CD4-positive, CD25-positive, alpha-beta regulatory T cell (primary cell): ENCODE results near the gene AEBP2. TPM values are rescaled to one million over a fixed set of nuclear protein-coding genes. Genes with fewer than 3 reads are reported as not detected.

Experiments used
- ATAC-seq, 2 donors: fragments of 150-1000 bp; cut with Tn5 transposase; one replicate each; pipeline ENCODE4 v1.10.0; 2021; ENCODE audit warnings: low read depth in 2 of 2, moderate number of reproducible peaks in 2 of 2, moderate library complexity in 1 of 2
- DNase-seq, 3 donors: peaks; one replicate each; pipeline versions ENCODE4 v3.0.0 to v3.0.0-alpha.2; 2012 to 2022; ENCODE audit warnings: mixed read lengths in 1 of 3
- H3K27ac ChIP-seq: one replicate; pipeline ENCODE4 v1.7.0; 2013; ENCODE audit warnings: mild to moderate bottlenecking, low read length; ENCODE audit not compliant: insufficient read depth, poor library complexity, severe bottlenecking
- H3K27me3 ChIP-seq: one replicate; pipeline ENCODE4 v1.7.0; 2013; ENCODE audit warnings: low read length; ENCODE audit not compliant: control insufficient read depth, insufficient read depth
- H3K36me3 ChIP-seq: one replicate; pipeline ENCODE4 v1.7.0; 2013; ENCODE audit warnings: mild to moderate bottlenecking, low read length, moderate library complexity; ENCODE audit not compliant: control insufficient read depth, insufficient read depth
- H3K4me1 ChIP-seq: 2 replicates; pipeline ENCODE4 v1.7.0; 2013; ENCODE audit warnings: mild to moderate bottlenecking, low read length; ENCODE audit not compliant: insufficient read depth, control insufficient read depth, poor library complexity, severe bottlenecking
- H3K4me3 ChIP-seq: one replicate; pipeline ENCODE4 v1.7.0; 2013; ENCODE audit warnings: low read depth, mild to moderate bottlenecking, low read length, moderate library complexity
- H3K9me3 ChIP-seq, 2 experiments: 1 replicate in 1 of 2; 2 replicates in 1 of 2; pipeline ENCODE4 v1.7.0; 2013; ENCODE audit warnings: low read length in 2 of 2, mild to moderate bottlenecking in 1 of 2, moderate library complexity in 1 of 2; ENCODE audit not compliant: control insufficient read depth in 2 of 2
- H3K27ac Mint-ChIP-seq, 3 donors: one replicate each; pipeline ENCODE4 v1.8.0; 2020 to 2022; ENCODE audit warnings: mild to moderate bottlenecking in 3 of 3, mixed read lengths in 3 of 3, moderate library complexity in 2 of 3
- H3K27me3 Mint-ChIP-seq: one replicate; pipeline ENCODE4 v1.8.0; 2022; ENCODE audit warnings: mild to moderate bottlenecking, mixed read lengths
- H3K36me3 Mint-ChIP-seq: one replicate; pipeline ENCODE4 v1.8.0; 2020; ENCODE audit warnings: mixed read lengths
- H3K4me1 Mint-ChIP-seq, 4 donors: one replicate each; pipeline ENCODE4 v1.8.0; 2020 to 2022; ENCODE audit warnings: mixed read lengths in 4 of 4, mild to moderate bottlenecking in 1 of 4
- H3K4me3 Mint-ChIP-seq, 4 donors: one replicate each; pipeline ENCODE4 v1.8.0; 2020 to 2022; ENCODE audit warnings: mild to moderate bottlenecking in 4 of 4, mixed read lengths in 4 of 4, moderate library complexity in 3 of 4
- H3K9me3 Mint-ChIP-seq, 7 donors: one replicate each; pipeline ENCODE4 v1.8.0; 2020 to 2022; ENCODE audit warnings: mixed read lengths in 7 of 7, mild to moderate bottlenecking in 3 of 7, moderate library complexity in 2 of 7
- polyA plus RNA-seq, 4 donors: library from polyadenylated mRNA; unstranded; fragments of 300-500 nt; fragmentation: Illumina TruSeq; gene quantifications; one replicate each; pipeline ENCODE4 v1.2.3, GENCODE V29; 2021
- total RNA-seq: library from RNA; stranded (reverse); gene quantifications from one replicate; pipeline ENCODE4 v1.2.3, GENCODE V29; 2022

Gene AEBP2
- total and polyA plus RNA-seq, 5 donors from 2014 or later, result 9.1 to 64.7 (median 11.6) TPM

- no peak for ATAC-seq
- no peak overlapping the region for H3K27ac ChIP-seq
These were observed 37.1 kb upstream of the AEBP2 start for GRCh38 chr12:19402211-19402610.

GRCh38 chr12:19402743-19403431, 36.4 kb upstream of the AEBP2 start:
- H3K36me3 ChIP-seq, result no peaks in the 10 kb centered on the region
- no peak for DNase-seq
- H3K4me1 Mint-ChIP-seq, result peaks cover 0 to 8% (median 2%) of the 10 kb centered on the region in 4 donors
- no peaks in the 10 kb centered on the region for H3K9me3 Mint-ChIP-seq
- no peak for ATAC-seq
- H3K27me3 Mint-ChIP-seq, result peaks cover 5% of the 10 kb centered on the region
- H3K4me3 ChIP-seq, result no peak overlapping the region
- H3K27me3 ChIP-seq, result no peaks in the 10 kb centered on the region
- H3K4me3 Mint-ChIP-seq, result no peak overlapping the region
- H3K27ac Mint-ChIP-seq, result no peak overlapping the region
- H3K36me3 Mint-ChIP-seq, result no peaks in the 10 kb centered on the region
- no peaks in the 10 kb centered on the region for H3K9me3 ChIP-seq
- no peak overlapping the region for H3K27ac ChIP-seq
- no peaks in the 10 kb centered on the region for H3K4me1 ChIP-seq

More at GRCh38 chr12:19402211-19402610, 37.1 kb upstream of the AEBP2 start:
- Histone ChIP-seq H3K9me3 (no peaks in the 10 kb centered on the region), H3K27me3 (no peaks in the 10 kb centered on the region), H3K4me1 (no peaks in the 10 kb centered on the region), H3K4me3 (no peak overlapping the region), H3K36me3 (no peaks in the 10 kb centered on the region)
- Mint-ChIP-seq H3K9me3 (no peaks in the 10 kb centered on the region), H3K36me3 (no peaks in the 10 kb centered on the region), H3K27me3 (peaks cover 5% of the 10 kb centered on the region), H3K27ac (no peak overlapping the region), H3K4me3 (no peak overlapping the region), H3K4me1 (peaks cover 0 to 8% (median 2%) of the 10 kb centered on the region in 4 donors)
- no peak for DNase-seq

- H3K27me3 ChIP-seq, result no peaks in the 10 kb centered on the region
- Mint-ChIP-seq H3K27me3 (peaks cover 8% of the 10 kb centered on the region), H3K9me3 (no peaks in the 10 kb centered on the region), H3K27ac (peak overlapping the region in 1 of 3 donors; percentile 32), H3K4me3 (no peak overlapping the region), H3K4me1 (peaks cover 0 to 8% (median 2%) of the 10 kb centered on the region in 4 donors), H3K36me3 (no peaks in the 10 kb centered on the region)
- no peak overlapping the region for H3K4me3 ChIP-seq
- H3K36me3 ChIP-seq, result no peaks in the 10 kb centered on the region
- peak in 1 of 3 donors; percentile 72 for DNase-seq
- no peaks in the 10 kb centered on the region for H3K9me3 ChIP-seq
- no peak for ATAC-seq
- H3K4me1 ChIP-seq, result no peaks in the 10 kb centered on the region
- H3K27ac ChIP-seq, result no peak overlapping the region
These were observed 34.9 kb upstream of the AEBP2 start for GRCh38 chr12:19404242-19404880.

GRCh38 chr12:19409376-19409775, 29.9 kb upstream of the AEBP2 start:
- Histone ChIP-seq H3K9me3 (no peaks in the 10 kb centered on the region), H3K4me3 (no peak overlapping the region), H3K4me1 (no peaks in the 10 kb centered on the region), H3K27me3 (no peaks in the 10 kb centered on the region), H3K36me3 (no peaks in the 10 kb centered on the region), H3K27ac (no peak overlapping the region)
- no peak for ATAC-seq
- H3K4me3 Mint-ChIP-seq, result no peak overlapping the region
- H3K36me3 Mint-ChIP-seq, result no peaks in the 10 kb centered on the region
- no peaks in the 10 kb centered on the region for H3K9me3 Mint-ChIP-seq
- no peak overlapping the region for H3K27ac Mint-ChIP-seq
- H3K27me3 Mint-ChIP-seq, result peaks cover 12% of the 10 kb centered on the region
- DNase-seq, result no peak
- H3K4me1 Mint-ChIP-seq, result peaks cover 0 to 3% (median 0%) of the 10 kb centered on the region in 4 donors

- Histone ChIP-seq H3K27ac (no peak overlapping the region), H3K4me1 (no peaks in the 10 kb centered on the region), H3K27me3 (no peaks in the 10 kb centered on the region), H3K36me3 (no peaks in the 10 kb centered on the region), H3K4me3 (no peak overlapping the region), H3K9me3 (no peaks in the 10 kb centered on the region)
- ATAC-seq (no peak), DNase-seq (no peak)
- Mint-ChIP-seq H3K27ac (no peak overlapping the region), H3K27me3 (peaks cover 12% of the 10 kb centered on the region), H3K36me3 (no peaks in the 10 kb centered on the region), H3K9me3 (no peaks in the 10 kb centered on the region), H3K4me1 (no peaks in the 10 kb centered on the region), H3K4me3 (no peak overlapping the region)
These were observed 29.1 kb upstream of the AEBP2 start for GRCh38 chr12:19410211-19410610.

GRCh38 chr12:19410629-19411185, 28.6 kb upstream of the AEBP2 start:
- Mint-ChIP-seq H3K27me3 (peaks cover 12% of the 10 kb centered on the region), H3K36me3 (no peaks in the 10 kb centered on the region), H3K9me3 (no peaks in the 10 kb centered on the region)

GRCh38 chr12:19411234-19412204, 27.8 kb upstream of the AEBP2 start:
- H3K4me1 Mint-ChIP-seq, result no peaks in the 10 kb centered on the region

More at GRCh38 chr12:19410629-19411185, 28.6 kb upstream of the AEBP2 start:
- Histone ChIP-seq H3K4me1 (no peaks in the 10 kb centered on the region), H3K27me3 (no peaks in the 10 kb centered on the region), H3K9me3 (no peaks in the 10 kb centered on the region), H3K36me3 (no peaks in the 10 kb centered on the region), H3K4me3 (no peak overlapping the region), H3K27ac (no peak overlapping the region)
- Mint-ChIP-seq H3K4me3 (no peak overlapping the region), H3K4me1 (no peaks in the 10 kb centered on the region), H3K27ac (no peak overlapping the region)
- DNase-seq (no peak), ATAC-seq (no peak)

More at GRCh38 chr12:19411234-19412204, 27.8 kb upstream of the AEBP2 start:
- Histone ChIP-seq H3K9me3 (no peaks in the 10 kb centered on the region), H3K27ac (no peak overlapping the region), H3K27me3 (no peaks in the 10 kb centered on the region), H3K36me3 (no peaks in the 10 kb centered on the region), H3K4me3 (no peak overlapping the region), H3K4me1 (no peaks in the 10 kb centered on the region)
- ATAC-seq, result no peak
- peaks cover 12% of the 10 kb centered on the region for H3K27me3 Mint-ChIP-seq
- no peak for DNase-seq
- H3K36me3 Mint-ChIP-seq, result no peaks in the 10 kb centered on the region
- no peaks in the 10 kb centered on the region for H3K9me3 Mint-ChIP-seq
- H3K4me3 Mint-ChIP-seq, result no peak overlapping the region
- H3K27ac Mint-ChIP-seq, result no peak overlapping the region
